GM19397 (cell line): Measurements from ENCODE around the gene MAP2K1.
"Not testable (repeated sequence)": the region's sequence is repeated elsewhere in the genome, so short reads cannot be mapped to it uniquely, and the experiment has no call there.

ENCODE experiments used
- ATAC-seq: cut with Tn5 transposase; IDR thresholded peaks from one replicate; pipeline ENCODE4 v1.9.1; 2021; ENCODE audit warnings: mild to moderate bottlenecking, moderate library complexity; ENCODE audit not compliant: unreplicated experiment

Gene MAP2K1

DNA sequence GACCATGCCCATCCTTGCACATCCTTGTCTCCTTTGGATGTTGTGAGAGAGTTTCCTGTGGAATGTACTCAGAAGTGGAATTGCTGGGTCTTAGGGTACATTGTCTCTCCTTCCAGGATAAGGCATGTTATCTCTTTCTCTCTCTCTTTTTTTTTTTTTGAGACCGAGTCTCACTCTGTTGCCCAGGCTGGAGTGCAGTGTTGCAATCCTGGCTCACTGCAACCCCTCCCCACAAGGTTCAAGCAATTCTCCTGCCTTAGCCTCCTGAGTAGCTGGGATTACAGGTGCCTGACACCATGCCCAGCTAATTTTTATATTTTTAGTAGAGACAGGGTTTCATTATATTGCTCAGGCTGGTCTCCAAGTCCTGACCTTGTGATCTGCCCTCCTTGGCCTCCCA, 6.3 kb downstream of the MAP2K1 start:
- ATAC-seq, result not testable (repeated sequence)

DNA sequence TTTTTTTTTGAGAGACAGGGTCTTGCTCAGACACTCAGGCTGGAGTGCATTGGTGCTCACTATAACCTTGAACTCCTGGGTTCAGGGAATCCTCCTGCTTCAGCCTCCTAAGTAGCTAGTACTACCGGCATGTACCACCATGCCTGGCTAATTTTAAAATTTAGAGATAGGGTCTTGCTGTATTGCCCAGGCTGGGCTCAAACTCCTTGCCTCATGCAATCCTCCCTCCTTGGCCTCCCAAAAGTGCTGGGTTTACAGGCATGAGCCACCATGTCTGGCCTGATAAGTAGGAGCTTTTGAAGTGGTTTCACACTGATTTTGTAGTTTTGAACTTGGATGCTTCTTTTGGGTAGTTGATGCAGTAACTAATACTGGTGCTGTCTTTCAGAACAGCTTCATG, 7.8 kb downstream of the MAP2K1 start:
- no peak for ATAC-seq

DNA sequence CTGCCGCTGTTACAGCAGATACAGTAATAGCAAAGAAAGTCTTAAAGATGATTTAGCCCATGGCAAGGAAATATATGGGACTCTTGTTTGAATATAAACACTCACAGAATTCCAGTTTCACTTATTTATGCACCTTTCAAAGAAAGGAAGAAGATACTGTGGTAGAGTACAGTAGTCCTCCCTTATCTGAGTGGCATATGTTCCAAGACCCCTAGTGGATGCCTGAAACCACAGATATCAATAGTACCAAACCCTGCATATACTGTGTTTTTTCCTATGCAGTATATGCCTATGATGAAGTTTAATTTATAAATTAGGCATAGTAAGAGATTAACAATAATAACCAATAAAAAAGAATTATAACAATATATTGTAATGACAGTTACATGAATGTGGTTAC, 8.2 kb downstream of the MAP2K1 start:
- no peak for ATAC-seq

DNA sequence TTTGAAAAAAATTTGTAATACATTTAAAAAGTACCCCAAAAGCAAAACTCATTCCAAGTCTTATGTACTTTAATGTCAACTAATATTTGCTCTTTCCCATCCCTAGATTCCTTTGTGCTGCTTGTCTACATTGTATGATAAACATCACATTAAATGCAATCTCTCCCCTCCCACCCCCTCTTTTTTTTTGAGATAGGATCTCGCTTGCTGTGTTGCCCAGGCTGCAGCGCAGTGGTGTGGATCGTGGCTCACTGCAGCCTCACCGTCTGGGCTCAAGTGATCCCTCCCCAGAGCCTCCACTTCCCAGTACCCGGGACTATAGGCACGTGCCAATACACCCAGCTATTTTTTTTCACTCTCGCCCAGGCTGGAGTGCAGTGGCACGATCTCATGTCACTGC, 12.6 kb downstream of the MAP2K1 start:
- no peak for ATAC-seq

DNA sequence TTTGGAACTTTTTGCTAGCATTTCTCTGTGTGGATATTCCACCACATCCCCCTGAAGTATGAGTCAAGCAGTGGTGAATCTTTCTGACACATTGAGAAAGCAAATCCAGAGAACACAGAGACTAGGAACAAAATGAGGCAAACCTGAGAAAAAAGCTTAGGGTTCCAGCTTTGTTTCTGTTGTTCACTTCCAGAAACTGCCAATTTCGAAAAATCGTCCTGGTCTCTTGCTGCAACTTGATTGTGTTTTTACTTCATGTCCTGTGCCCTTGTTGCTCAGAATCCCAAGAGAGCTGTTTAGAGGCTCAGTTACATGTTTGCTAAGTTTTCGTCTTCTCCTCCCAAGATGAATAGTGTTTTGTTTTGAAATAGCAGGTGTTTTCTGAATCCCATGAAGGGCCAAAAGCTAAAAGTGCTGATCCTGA, 13.7 kb downstream of the MAP2K1 start:
- no peak for ATAC-seq

DNA sequence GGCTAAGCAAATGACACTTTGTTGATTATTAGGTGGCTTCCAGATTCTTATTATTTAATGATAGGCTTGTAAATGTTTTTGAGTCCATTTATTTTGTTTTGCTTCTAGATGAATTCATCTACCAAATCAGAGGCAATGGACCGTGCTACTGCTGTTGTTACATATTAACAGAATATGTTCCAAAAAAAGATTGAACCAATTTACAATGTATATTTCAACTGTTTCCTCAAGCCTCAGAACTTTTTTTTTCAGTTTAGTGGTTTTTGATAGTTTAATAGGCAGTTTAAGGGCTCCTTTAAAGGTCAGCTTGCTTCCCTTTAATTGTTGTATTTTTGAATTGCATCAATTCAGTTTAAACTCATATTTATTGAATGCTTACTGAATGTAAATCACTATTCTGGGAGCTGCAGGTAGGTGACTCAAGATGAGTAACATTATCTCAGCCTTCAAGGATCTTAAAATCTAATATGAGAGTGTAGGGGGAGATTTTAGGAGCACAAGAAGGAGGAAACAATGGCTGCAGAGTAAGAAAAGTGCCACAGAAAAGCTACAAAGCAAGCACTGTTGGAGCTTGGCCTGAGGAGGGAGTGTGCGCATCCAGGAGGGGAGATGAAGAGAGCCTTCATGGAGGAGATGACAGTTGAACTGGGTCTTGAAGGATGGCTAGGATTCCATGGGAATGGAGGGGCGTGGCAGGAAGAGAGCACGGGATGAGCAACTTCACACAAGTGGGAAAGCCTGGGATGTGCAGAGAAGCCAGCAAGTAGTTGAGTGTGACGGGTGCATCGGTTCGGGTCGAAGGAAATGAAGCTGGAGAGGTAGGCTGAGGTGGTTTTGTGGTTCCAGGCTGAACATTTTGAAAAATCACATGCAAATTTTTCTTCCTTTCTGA, 14.7 kb downstream of the MAP2K1 start:
- no peak for ATAC-seq

DNA sequence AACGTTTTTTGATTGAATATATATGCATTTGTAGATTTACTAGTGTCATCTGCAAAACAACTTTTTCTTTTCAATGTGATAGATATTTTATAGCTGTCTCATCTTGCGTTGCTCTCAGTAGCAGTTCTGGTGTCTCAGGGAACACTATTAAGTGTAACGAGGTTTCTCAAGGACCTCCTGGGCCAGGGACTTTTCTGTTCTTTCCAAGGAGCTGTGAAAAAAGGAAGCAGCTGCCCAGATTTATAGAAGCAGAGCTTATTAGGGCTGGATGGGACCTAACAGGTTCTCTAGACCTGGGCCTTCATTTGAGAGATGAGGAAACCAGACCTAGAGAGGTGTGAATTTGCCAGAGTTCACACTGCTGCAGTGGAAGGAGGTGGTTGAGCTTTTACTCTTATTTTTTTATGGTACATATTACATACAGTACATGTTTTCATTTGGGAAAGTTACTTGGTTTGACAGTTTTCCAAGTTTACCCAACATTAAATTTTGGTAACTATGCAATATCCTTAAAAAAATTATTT, 16.1 kb downstream of the MAP2K1 start:
- ATAC-seq, result no peak

DNA sequence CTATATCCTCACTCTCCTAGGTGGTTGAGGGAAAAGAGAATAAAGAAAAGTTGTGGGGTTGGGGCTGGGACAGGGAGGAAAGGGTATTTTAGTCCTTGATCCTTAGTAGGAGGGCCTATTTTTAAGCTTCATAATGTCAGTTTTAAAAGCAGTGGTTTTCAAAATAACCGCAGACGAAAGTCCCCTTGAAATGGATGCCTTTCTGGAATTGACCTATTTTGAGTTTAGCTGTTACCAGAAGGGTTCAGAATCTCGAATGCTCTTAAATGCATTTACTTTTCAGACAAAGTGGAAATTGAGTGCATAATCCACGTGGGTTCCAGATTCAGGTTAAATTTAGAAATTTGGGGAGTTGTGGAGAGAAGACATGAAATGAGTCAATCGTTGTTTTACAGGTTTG, 16.6 kb downstream of the MAP2K1 start:
- ATAC-seq, result no peak

DNA sequence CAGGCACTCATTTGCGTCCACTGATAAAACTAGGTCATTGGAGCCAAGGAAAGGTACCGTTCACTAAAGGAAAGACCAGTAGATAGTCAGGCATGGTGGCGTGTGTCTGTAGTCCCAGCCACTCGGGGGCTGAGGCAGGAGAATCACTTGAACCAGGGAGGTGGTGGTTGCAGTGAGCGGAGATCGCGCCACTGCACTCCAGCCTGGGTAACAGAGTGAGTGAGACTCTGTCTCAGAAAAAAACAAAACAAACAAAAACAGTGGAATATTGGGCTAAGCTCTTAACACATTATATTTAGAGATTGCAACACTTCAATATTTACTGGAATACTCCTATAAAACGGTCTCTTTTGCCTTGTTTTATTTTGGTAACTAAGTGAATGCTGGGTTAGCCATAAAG, 17.4 kb downstream of the MAP2K1 start:
- no peak for ATAC-seq

DNA sequence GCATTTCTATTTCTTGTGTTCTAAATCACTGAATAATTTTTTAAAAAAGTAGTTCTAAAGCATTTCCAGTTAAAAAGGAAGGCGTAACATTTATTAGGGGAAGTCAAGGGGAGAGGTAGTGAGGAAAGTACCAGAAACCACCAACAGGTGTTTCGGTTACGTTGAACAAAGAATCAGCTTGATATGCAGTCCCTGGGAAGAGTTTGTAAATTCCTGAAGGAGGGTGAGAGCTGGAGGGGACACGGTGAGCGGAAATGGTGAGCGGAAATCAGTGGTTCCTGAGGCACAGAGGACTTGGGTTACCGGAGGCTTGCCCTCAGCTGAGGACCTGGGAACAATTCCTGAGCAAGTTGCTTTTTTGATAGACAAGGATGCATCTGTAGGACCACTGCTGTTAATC, 17.8 kb downstream of the MAP2K1 start:
- ATAC-seq, result no peak

DNA sequence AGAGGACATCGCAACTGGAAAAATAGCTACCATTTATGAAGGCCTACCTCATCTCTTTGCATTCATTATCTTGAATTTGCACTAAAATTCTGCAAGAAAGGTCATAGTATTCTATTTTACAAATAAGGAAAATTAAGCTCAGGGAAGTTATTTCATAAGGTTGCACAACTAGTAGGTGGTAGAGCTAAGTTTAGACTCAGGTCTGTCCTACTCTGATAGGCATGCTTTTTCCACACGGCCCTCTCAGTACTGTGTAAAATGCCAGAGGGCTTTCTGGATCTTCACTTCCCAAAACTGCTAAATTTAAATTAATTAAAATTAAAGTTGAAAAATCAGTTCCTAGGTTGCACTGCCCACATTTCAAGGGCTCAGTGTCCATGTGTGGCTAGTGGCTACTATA, 18.3 kb downstream of the MAP2K1 start:
- ATAC-seq, result no peak

DNA sequence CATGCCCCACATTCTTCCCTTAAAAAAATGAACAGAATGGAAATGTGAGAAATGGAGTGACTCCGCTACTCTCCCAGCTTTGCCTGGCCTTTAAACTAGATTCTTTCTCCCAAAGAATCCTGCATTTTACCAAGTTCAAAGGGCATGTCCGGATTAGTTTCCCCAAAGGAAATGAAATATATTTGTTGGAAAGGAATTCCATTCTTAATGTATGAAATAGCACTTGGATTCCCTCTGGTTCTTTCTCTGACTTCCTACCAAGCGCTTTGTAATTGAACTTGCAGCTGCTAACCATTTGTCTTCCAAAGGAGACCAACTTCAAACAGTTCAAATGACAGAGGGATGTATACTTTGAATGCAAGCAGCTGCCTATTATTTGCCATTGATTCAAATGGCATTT, 18.9 kb downstream of the MAP2K1 start:
- no peak for ATAC-seq

DNA sequence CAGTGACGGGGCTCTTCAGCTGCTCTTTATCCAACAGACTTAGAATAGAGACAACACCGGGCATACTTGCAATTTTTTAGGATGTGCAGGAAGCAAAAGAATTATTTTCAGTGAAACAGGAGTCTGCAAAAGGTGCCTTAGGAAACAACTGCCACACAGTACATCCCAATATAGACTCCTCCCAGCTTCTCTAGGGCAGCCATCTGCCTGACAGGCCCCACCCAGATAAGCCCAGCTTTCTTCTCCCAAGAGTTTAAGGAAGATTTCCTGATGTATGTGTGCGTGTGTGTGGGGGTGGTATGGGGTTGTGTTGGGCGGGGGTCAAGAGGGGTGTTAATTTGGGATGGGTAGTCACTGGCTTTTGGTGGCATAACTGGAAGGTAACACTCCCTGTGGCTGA, 21.5 kb downstream of the MAP2K1 start:
- ATAC-seq, result no peak

DNA sequence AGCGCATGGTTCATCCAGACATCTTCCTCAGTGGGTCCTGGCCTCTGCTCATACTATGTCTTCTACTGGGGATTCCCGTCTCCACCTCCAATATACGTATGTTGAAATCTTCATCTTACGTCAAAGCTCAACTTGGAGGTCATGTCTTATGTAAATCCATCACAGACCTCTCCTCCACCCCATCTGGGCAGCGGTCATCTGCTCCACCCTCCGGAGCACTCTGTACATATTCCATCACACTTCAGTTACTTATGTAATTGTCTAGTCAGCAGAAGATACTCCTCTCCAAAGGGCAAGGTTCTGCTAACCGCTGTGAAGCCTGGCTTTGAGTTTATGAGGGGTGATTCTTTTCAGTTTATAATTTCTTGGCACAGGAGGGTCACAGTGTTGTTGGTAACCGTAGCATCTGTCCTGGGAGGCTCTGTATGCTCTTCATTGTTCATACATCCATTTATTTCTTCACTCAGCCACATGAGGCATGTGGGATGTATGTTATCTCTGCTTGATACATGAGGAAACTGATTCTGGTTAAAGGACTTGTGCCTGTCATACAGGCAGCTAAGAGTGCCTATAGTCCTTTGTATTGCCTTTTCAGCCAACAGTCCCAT, 22.1 kb downstream of the MAP2K1 start:
- no peak for ATAC-seq

DNA sequence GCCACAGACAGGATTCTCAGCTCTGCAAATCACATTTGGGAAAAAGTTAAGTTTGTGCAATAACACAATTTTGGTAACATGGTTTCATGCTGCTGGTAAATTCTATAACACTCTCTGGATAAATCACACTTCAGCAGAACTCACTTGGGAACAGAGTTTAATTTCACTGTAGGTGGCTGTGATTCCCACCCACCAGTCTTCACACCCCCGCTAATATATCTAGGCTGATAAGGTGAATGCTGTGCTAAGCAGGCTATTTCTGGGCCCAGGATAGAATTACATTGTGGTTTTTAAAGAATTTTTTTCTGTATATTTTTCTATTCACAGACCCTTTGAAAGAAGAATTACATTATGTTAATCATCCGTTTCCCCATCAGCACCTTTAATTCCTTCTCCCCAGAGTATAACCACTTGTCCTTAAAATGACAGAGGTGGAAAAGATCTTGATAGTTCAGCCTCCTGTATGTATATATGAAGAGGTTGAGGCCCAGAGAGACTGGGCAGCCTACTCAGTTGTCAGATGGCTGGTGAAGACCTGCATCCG, 22.9 kb downstream of the MAP2K1 start:
- ATAC-seq, result no peak

DNA sequence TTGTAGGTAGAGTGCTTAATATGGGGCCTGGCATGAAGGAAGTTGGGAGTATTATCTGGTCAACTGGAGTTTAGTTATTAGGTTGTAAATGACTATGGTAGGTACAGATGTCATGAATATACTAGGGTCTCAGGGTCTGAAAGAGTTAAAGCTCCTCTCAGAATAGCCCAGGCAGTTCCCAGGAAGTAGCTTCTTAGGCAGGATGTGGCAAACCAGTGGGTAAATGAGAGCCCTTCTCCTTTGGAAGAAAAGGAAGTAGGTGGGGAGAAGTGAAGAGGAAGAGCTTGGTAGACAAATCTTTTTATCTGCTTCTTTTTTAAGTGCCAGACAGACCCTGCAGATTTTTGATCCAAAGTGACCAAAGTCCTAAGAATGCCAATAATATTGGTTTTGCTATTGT, 24.5 kb downstream of the MAP2K1 start:
- ATAC-seq, result no peak

DNA sequence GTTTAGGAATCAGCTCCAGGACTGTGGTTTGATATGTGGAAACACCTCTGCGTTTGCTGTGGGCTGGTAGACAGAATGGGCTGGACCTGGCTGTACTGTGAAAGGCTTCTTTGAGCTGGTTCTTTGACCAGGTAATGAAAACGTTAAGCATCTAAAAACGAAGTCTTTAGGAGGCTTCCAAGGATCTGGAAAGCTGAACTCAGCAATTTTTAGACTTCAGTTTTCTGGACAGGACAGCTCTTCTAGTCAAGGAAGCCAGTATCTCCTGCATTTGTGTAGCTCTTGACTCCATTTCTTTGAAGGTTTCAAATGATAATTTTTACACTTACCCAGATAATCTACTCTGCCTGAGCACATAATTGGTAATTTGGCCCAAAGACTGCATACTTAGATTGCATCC, 25.5 kb downstream of the MAP2K1 start:
- ATAC-seq, result no peak

DNA sequence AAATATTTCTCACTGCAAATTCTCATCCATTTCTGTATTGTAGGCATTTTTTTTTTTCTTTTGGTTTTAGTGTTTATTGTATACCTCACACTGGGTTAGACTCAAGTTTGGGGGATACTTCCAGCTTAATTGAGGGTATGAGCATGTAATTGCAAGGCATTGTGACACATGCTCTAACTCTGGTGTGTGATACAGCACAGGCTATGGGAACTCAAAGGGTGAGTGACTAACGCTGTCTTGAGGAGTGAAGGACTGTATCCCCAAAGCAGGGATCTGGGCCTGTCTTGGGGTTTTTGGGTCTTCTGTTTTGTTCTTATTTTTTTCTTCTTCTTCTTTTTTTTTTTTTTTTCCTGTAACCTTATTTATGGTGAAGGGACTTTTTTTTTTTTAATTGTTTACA, 26.9 kb downstream of the MAP2K1 start:
- no peak for ATAC-seq

DNA sequence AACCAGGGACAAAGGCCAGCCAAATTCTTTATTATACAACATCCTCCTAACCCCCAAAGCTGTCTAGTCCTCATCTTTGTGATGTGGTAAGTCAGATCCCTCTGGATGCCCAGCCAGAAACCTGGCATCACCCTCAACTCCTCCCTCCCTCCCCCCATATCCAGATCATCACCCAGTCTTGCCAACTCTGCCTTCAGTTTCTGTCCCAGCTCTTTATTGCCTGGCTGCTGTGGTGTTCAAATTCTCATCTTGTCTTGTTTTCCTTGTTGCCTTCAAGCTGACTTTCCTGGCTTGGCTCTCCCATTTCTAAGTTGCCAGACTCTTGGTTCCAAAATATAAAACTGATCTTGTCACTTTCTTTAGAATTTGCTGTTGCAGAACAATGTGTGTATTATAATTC, 28.6 kb downstream of the MAP2K1 start:
- no peak for ATAC-seq

DNA sequence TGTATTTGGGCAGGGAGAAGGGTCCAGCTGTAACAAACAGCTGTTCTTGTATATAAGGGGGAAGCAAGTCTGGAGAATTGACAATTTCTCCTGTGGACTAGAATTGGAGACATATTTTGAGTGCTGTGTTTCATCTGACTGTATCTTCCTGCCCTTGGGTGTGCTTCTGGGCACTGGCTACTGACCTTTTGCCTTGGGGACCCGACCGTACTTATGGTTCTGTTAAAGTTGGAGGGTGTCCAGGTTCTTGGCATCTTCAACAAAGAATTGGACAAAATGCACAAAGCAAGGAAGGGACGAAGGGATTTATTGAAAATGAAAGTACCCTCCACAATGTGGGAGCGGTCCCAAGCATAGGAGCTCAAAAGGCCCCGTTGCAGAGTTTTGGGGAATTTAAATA, 31.0 kb downstream of the MAP2K1 start:
- ATAC-seq, result no peak

DNA sequence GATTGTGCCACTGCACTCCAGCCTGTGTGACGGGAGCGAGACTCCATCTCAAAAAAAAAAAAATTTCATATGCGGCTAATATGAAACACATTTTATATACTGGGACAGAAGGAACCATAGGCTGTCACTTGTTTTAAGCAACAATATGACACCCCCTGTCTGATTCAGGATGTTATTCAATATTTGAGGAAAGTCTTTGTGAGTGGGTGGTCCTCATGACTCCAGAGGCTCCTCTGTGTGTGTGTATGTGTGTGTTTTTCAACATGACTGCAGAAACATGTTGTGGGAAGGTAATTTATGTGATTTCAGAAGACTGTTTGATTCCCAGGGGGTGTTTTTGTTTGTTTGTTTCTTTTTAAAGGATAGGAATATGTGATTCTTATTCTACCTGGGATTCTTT, 32.8 kb downstream of the MAP2K1 start:
- ATAC-seq, result no peak

DNA sequence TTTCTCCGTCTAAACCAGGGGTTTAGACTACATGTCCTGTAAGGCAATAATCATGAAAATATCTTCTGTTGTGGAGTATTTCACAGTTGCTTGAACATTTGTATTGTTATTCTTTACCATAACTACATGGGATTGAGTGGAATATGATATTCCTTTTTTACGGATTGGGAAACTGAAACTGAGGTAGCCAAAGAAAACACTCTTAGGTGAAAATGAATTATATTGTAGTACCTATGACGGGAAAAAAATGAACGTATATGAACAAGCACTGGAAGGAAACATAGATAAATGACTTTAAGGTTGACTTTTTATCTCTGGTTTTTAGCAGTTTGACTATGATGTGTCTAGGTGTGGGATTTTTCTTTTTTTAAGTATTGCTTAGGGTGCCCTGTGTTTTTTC, 35.6 kb downstream of the MAP2K1 start:
- ATAC-seq, result no peak
